ENCODE measurements around the gene FUT7.

DNA sequence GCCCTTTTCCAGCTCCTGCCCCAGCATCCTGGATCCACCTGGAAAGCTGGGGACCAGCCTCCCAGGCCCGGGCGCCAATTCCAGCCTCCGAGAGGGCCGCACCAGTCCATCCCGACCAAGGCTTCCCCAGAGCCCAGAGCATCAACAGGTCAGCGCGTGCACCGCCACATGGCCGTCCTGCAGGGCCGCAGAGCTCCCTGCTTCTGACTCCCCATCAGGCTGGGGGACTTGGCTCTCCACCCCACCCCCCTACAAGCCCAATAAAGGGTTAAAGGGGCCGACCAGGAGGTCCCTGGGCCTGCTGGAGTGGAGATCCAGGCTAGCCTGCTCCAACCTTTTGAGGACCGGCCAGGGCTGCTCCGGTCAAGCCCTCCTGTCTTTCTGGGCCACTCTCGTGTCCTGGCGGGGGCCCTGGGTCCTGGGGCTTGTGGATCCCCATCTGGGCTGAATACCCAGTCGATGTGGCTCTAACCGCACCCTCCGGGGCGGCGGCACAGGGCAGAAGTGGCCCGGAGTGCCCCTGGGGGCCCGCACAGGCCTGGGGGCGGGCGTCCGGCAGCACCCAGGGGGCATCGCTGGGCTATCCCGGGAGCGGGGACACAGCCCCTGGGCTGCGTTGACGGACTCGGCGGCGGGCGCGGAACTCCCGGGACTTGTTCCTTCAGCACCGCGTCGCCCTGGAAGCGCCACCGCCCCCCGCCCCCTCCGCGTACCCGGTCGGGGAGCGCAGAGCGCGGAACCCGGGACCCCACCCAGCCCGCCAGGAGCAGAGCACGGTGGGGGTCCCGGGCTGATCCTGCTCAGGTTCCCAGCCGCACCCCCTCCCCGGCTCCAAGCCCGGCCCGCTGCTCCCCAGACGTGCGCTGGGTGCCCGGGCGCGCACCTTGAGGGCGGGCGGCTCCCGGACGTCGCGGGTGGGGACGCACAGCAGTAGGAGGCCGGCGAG is 21.4 kb upstream of the FUT7 start:
- TF ChIP-seq POLR2A (IDR thresholded peaks at IDR 0.05; ENCODE audit: low read depth, low read length) (no peak), PAX5 (IDR thresholded peaks at IDR 0.05; ENCODE audit: insufficient read depth, low read length, severe bottlenecking) (no peak), TAF1 (IDR thresholded peaks at IDR 0.05; ENCODE audit: low read depth, low read length) (no peak)

Data from GM12891 (cell line).